ENCODE results near the gene HIRIP3.

Gene HIRIP3

GRCh38 chr16:29993903-29994599, 1.4 kb downstream of the HIRIP3 start:
- Histone ChIP-seq H3K4me1 (ENCODE audit: control insufficient read depth in 1 of 2, insufficient read depth in 2 of 2, low read length in 2 of 2) (peaks cover 8 to 9% of the 10 kb centered on the region in 2 experiments), H3K79me2 (ENCODE audit: control insufficient read depth, insufficient read depth, low read length, poor library complexity) (peaks cover 7% of the 10 kb centered on the region), H3K9ac (ENCODE audit: low read length) (no peak overlapping the region), H4K12ac (ENCODE audit: low read depth, low read length) (no peak overlapping the region), H4K8ac (ENCODE audit: low read depth, low read length) (no peak overlapping the region), H2AK5ac (ENCODE audit: low read length) (no peak overlapping the region), H3K79me1 (ENCODE audit: low read length) (peaks cover 11% of the 10 kb centered on the region), H2BK5ac (ENCODE audit: low read depth, low read length, poor library complexity) (no peak overlapping the region), H2AFZ (ENCODE audit: insufficient read depth, low read length, poor library complexity) (no peak overlapping the region), H3K23ac (ENCODE audit: low read length) (no peak overlapping the region), H3K36me3 (ENCODE audit: control insufficient read depth in 1 of 2, insufficient read depth in 2 of 2, low read length in 2 of 2) (peaks cover 37 to 43% of the 10 kb centered on the region in 2 experiments), H3K14ac (ENCODE audit: low read length) (no peak overlapping the region), H3K9me3 (ENCODE audit: insufficient read depth, low read depth, low read length) (no peaks in the 10 kb centered on the region), H3K27ac (ENCODE audit: low read depth, low read length) (no peak overlapping the region), H3K4ac (ENCODE audit: low read depth, low read length) (no peak overlapping the region), H2BK12ac (ENCODE audit: low read length) (no peak overlapping the region), H4K91ac (ENCODE audit: low read depth, low read length) (no peak overlapping the region), H2BK120ac (ENCODE audit: insufficient read depth, low read length, poor library complexity) (no peak overlapping the region), H3K4me2 (ENCODE audit: low read length) (peak overlapping the region; percentile 82), H3K4me3 (ENCODE audit: low read depth, low read length) (no peak overlapping the region), H3K18ac (ENCODE audit: low read length) (no peak overlapping the region), H3K27me3 (ENCODE audit: insufficient read depth, low read length) (no peaks in the 10 kb centered on the region)
- no peak for DNase-seq
- WGBS (ENCODE audit: extremely low coverage, insufficient coverage, insufficient read length), result no CpG with 5 or more reads among the region's 9 CpGs

- H2AK5ac ChIP-seq (ENCODE audit: low read length), result no peak overlapping the region
Measured at GRCh38 chr16:29993191-29993902, 2.1 kb downstream of the HIRIP3 start.

DNA sequence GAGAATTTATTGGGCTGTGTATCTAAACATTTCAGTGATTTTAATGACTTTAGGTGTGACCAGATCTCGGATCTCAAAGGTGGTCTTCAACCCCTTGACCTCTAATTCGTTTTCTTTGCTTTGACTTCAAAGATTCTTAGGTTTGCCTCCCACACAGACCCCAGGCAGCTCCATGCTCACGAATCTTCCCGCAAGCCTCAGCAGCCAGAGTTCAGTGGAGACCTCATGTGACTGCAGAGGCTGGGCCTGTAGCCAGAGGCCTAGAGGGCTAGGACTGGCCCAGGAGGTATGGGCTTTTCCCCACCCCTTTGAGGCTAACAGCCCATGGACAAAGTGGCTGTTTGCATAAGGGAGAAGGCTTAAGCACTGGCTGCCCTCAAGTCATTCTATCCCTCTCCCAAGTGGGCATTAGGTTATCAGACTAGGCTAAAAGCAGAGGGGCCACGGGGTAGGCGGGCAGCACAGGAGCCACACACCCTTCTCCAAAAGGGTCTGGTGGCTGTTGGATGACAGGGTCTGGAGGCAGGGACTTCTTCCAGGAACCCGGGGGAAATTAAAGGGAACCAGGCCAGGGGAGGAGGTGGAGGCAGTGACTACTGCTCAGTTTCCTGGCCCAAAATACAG, 3.0 kb downstream of the HIRIP3 start:
- no peak overlapping the region for H3K18ac ChIP-seq (ENCODE audit: low read length)
- H3K4me1 ChIP-seq (ENCODE audit: control insufficient read depth in 1 of 2, insufficient read depth in 2 of 2, low read length in 2 of 2), result peaks cover 8 to 9% of the 10 kb centered on the region in 2 experiments
- peaks cover 11% of the 10 kb centered on the region for H3K79me1 ChIP-seq (ENCODE audit: low read length)
- no peak overlapping the region for H3K9ac ChIP-seq (ENCODE audit: low read length)
- H2AK5ac ChIP-seq (ENCODE audit: low read length), result no peak overlapping the region
- peaks cover 53 to 55% of the 10 kb centered on the region in 2 experiments for H3K36me3 ChIP-seq (ENCODE audit: control insufficient read depth in 1 of 2, insufficient read depth in 2 of 2, low read length in 2 of 2)
- no peak overlapping the region for H2AFZ ChIP-seq (ENCODE audit: insufficient read depth, low read length, poor library complexity)
- peaks cover 7% of the 10 kb centered on the region for H3K79me2 ChIP-seq (ENCODE audit: control insufficient read depth, insufficient read depth, low read length, poor library complexity)
- no peak overlapping the region for H4K8ac ChIP-seq (ENCODE audit: low read depth, low read length)
- no peak for DNase-seq
- H2BK5ac ChIP-seq (ENCODE audit: low read depth, low read length, poor library complexity), result no peak overlapping the region
- WGBS (ENCODE audit: extremely low coverage, insufficient coverage, insufficient read length), result no CpG with 5 or more reads among the region's 7 CpGs
- no peaks in the 10 kb centered on the region for H3K9me3 ChIP-seq (ENCODE audit: insufficient read depth, low read depth, low read length)
- no peak overlapping the region for H3K23ac ChIP-seq (ENCODE audit: low read length)
- no peaks in the 10 kb centered on the region for H3K27me3 ChIP-seq (ENCODE audit: insufficient read depth, low read length)
- H2BK120ac ChIP-seq (ENCODE audit: insufficient read depth, low read length, poor library complexity), result no peak overlapping the region
- no peak overlapping the region for H4K12ac ChIP-seq (ENCODE audit: low read depth, low read length)
- no peak overlapping the region for H3K14ac ChIP-seq (ENCODE audit: low read length)
- H2BK12ac ChIP-seq (ENCODE audit: low read length), result no peak overlapping the region
- no peak overlapping the region for H3K4me3 ChIP-seq (ENCODE audit: low read depth, low read length)
- no peak overlapping the region for H3K4me2 ChIP-seq (ENCODE audit: low read length)
- no peak overlapping the region for H3K4ac ChIP-seq (ENCODE audit: low read depth, low read length)
- no peak overlapping the region for H4K91ac ChIP-seq (ENCODE audit: low read depth, low read length)
- H3K27ac ChIP-seq (ENCODE audit: low read depth, low read length), result no peak overlapping the region

More at GRCh38 chr16:29993191-29993902, 2.1 kb downstream of the HIRIP3 start:
- Histone ChIP-seq H3K36me3 (ENCODE audit: control insufficient read depth in 1 of 2, insufficient read depth in 2 of 2, low read length in 2 of 2) (peaks cover 44 to 50% of the 10 kb centered on the region in 2 experiments), H3K27ac (ENCODE audit: low read depth, low read length) (no peak overlapping the region), H2AFZ (ENCODE audit: insufficient read depth, low read length, poor library complexity) (no peak overlapping the region), H3K23ac (ENCODE audit: low read length) (no peak overlapping the region), H3K79me1 (ENCODE audit: low read length) (peaks cover 11% of the 10 kb centered on the region), H2BK120ac (ENCODE audit: insufficient read depth, low read length, poor library complexity) (no peak overlapping the region), H3K18ac (ENCODE audit: low read length) (no peak overlapping the region), H3K14ac (ENCODE audit: low read length) (no peak overlapping the region), H3K9ac (ENCODE audit: low read length) (no peak overlapping the region), H2BK5ac (ENCODE audit: low read depth, low read length, poor library complexity) (no peak overlapping the region), H3K9me3 (ENCODE audit: insufficient read depth, low read depth, low read length) (no peaks in the 10 kb centered on the region), H3K4me1 (ENCODE audit: control insufficient read depth in 1 of 2, insufficient read depth in 2 of 2, low read length in 2 of 2) (peaks cover 8 to 9% of the 10 kb centered on the region in 2 experiments), H3K4me2 (ENCODE audit: low read length) (no peak overlapping the region), H3K4ac (ENCODE audit: low read depth, low read length) (no peak overlapping the region), H4K8ac (ENCODE audit: low read depth, low read length) (no peak overlapping the region), H3K79me2 (ENCODE audit: control insufficient read depth, insufficient read depth, low read length, poor library complexity) (peaks cover 7% of the 10 kb centered on the region), H3K27me3 (ENCODE audit: insufficient read depth, low read length) (no peaks in the 10 kb centered on the region), H4K12ac (ENCODE audit: low read depth, low read length) (no peak overlapping the region), H2BK12ac (ENCODE audit: low read length) (no peak overlapping the region), H4K91ac (ENCODE audit: low read depth, low read length) (no peak overlapping the region), H3K4me3 (ENCODE audit: low read depth, low read length) (no peak overlapping the region)
- WGBS (ENCODE audit: extremely low coverage, insufficient coverage, insufficient read length), result no CpG with 5 or more reads among the region's 25 CpGs
- DNase-seq, result no peak

DNA sequence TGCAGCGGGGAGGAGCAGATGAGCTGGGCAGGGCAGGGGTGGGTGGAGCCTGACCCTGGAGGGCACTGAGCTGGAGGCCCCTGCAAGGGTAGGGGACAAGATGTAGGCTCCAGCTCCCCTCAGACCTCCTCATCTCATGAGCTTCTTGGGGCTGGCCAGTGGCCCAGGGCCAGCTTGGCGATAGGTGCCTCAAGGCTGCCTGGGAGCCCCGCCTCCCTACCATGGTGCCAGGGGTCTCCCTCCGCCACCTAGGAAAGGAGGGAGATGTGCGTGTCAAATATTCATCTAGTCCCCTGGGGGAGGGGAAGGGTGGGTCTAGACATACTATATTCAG, 3.9 kb downstream of the HIRIP3 start:
- Histone ChIP-seq H3K4me3 (ENCODE audit: low read depth, low read length) (no peak overlapping the region), H3K4me2 (ENCODE audit: low read length) (no peak overlapping the region), H4K91ac (ENCODE audit: low read depth, low read length) (no peak overlapping the region), H3K14ac (ENCODE audit: low read length) (no peak overlapping the region), H2AK5ac (ENCODE audit: low read length) (no peak overlapping the region), H3K9ac (ENCODE audit: low read length) (no peak overlapping the region), H3K36me3 (ENCODE audit: control insufficient read depth in 1 of 2, insufficient read depth in 2 of 2, low read length in 2 of 2) (peaks cover 62 to 64% of the 10 kb centered on the region in 2 experiments), H2AFZ (ENCODE audit: insufficient read depth, low read length, poor library complexity) (no peak overlapping the region), H3K27me3 (ENCODE audit: insufficient read depth, low read length) (no peaks in the 10 kb centered on the region), H3K18ac (ENCODE audit: low read length) (no peak overlapping the region), H2BK5ac (ENCODE audit: low read depth, low read length, poor library complexity) (no peak overlapping the region), H3K27ac (ENCODE audit: low read depth, low read length) (no peak overlapping the region), H3K4ac (ENCODE audit: low read depth, low read length) (no peak overlapping the region), H2BK120ac (ENCODE audit: insufficient read depth, low read length, poor library complexity) (no peak overlapping the region), H3K79me1 (ENCODE audit: low read length) (peaks cover 11% of the 10 kb centered on the region), H4K8ac (ENCODE audit: low read depth, low read length) (no peak overlapping the region), H3K23ac (ENCODE audit: low read length) (no peak overlapping the region), H3K79me2 (ENCODE audit: control insufficient read depth, insufficient read depth, low read length, poor library complexity) (peaks cover 4% of the 10 kb centered on the region), H2BK12ac (ENCODE audit: low read length) (no peak overlapping the region), H4K12ac (ENCODE audit: low read depth, low read length) (no peak overlapping the region), H3K9me3 (ENCODE audit: insufficient read depth, low read depth, low read length) (no peaks in the 10 kb centered on the region), H3K4me1 (ENCODE audit: control insufficient read depth in 1 of 2, insufficient read depth in 2 of 2, low read length in 2 of 2) (peaks cover 4 to 5% of the 10 kb centered on the region in 2 experiments)
- DNase-seq, result no peak
- WGBS (ENCODE audit: extremely low coverage, insufficient coverage, insufficient read length), result no CpG with 5 or more reads among the region's 5 CpGs
